GM23248 (cell line): Measurements from ENCODE around the gene KLHL14. TPM values are rescaled to one million over a fixed set of nuclear protein-coding genes. Genes with fewer than 3 reads are reported as not detected.

Experiments
- DNase-seq: peaks from one replicate; pipeline ENCODE4 v3.0.0-alpha.2; 2015
- H2AFZ ChIP-seq: fragments of 200-600 bp; sonication (generic); 2 replicates; pipeline ENCODE4 v1.6.1; 2016; ENCODE audit warnings: antibody characterized with exemption
- H3F3A ChIP-seq: fragments of 200-600 bp; sonication (generic); 2 replicates; pipeline ENCODE4 v1.6.1; 2016; ENCODE audit warnings: mild to moderate bottlenecking, antibody characterized with exemption, mixed run types; ENCODE audit not compliant: insufficient read depth
- H3K27ac ChIP-seq: fragments of 200-600 bp; sonication (generic); 2 replicates; pipeline ENCODE4 v1.5.1; 2016; ENCODE audit warnings: mild to moderate bottlenecking
- H3K27me3 ChIP-seq: fragments of 200-600 bp; sonication (generic); replicated peaks from 2 replicates; pipeline ENCODE4 v1.6.1; 2016; ENCODE audit warnings: mild to moderate bottlenecking; ENCODE audit not compliant: insufficient read depth
- H3K36me3 ChIP-seq: fragments of 200-600 bp; sonication (generic); 2 replicates; pipeline ENCODE4 v1.6.1; 2016; ENCODE audit warnings: low read depth, mild to moderate bottlenecking
- H3K4me1 ChIP-seq: fragments of 200-600 bp; sonication (generic); 2 replicates; pipeline ENCODE4 v1.6.1; 2016; ENCODE audit warnings: mild to moderate bottlenecking; ENCODE audit not compliant: insufficient read depth
- H3K4me2 ChIP-seq: fragments of 200-600 bp; sonication (generic); one replicate; pipeline ENCODE4 v1.6.1; 2016; ENCODE audit warnings: mild to moderate bottlenecking; ENCODE audit not compliant: unreplicated experiment
- H3K4me3 ChIP-seq: fragments of 200-600 bp; sonication (generic); 2 replicates; pipeline ENCODE4 v1.5.1; 2016; ENCODE audit warnings: mild to moderate bottlenecking
- H3K79me2 ChIP-seq: fragments of 200-600 bp; sonication (generic); 2 replicates; pipeline ENCODE4 v1.6.1; 2016; ENCODE audit warnings: mild to moderate bottlenecking; ENCODE audit not compliant: insufficient read depth
- H3K9ac ChIP-seq: fragments of 200-600 bp; sonication (generic); 2 replicates; pipeline ENCODE4 v1.6.1; 2016; ENCODE audit warnings: mild to moderate bottlenecking
- H3K9me2 ChIP-seq: fragments of 200-600 bp; sonication (generic); 2 replicates; pipeline ENCODE4 v1.6.1; 2016; ENCODE audit warnings: mixed run types, mild to moderate bottlenecking, moderate library complexity; ENCODE audit not compliant: insufficient read depth
- H3K9me3 ChIP-seq: fragments of 200-600 bp; sonication (generic); one replicate; pipeline ENCODE4 v1.6.1; 2017; ENCODE audit warnings: low read depth
- H4K20me1 ChIP-seq: fragments of 200-600 bp; sonication (generic); 2 replicates; pipeline ENCODE4 v1.6.0; 2016; ENCODE audit not compliant: insufficient read depth
- EZH2 ChIP-seq: fragments of 200-600 bp; sonication (generic); IDR thresholded peaks from 2 replicates; pipeline ENCODE4 v1.6.1; 2018; ENCODE audit warnings: antibody characterized with exemption, mild to moderate bottlenecking; ENCODE audit not compliant: insufficient read depth, poor library complexity, severe bottlenecking
- EZH2phosphoT487 ChIP-seq: fragments of 200-600 bp; sonication (generic); IDR thresholded peaks from 2 replicates; pipeline ENCODE4 v1.6.1; 2018; ENCODE audit warnings: antibody characterized with exemption, moderate library complexity, mild to moderate bottlenecking, low read depth; ENCODE audit not compliant: insufficient read depth
- WGBS, 2 experiments: methylation state at CpG; one replicate each; pipeline ENCODE4 v1.1.6; 2015 to 2017; ENCODE audit warnings: low lambda C conversion rate in 2 of 2, low coverage in 1 of 2; ENCODE audit errors: missing lambda C conversion rate in 2 of 2; 5-methylcytosine and 5-hydroxymethylcytosine counted together
- in situ Hi-C: fragments of 300-500 bp; cut with MboI; formaldehyde crosslinking; loops from 2 replicates; pipeline ENCODE4 v1.15.0; 2020
- polyA plus RNA-seq: library from polyadenylated mRNA; unstranded; fragments of >200 nt; fragmentation: Nextera tagmentation; extraction: Ambion mirVana; gene quantifications from 2 replicates; pipeline ENCODE4 v1.2.1, GENCODE V29; 2016
- total RNA-seq: library from RNA; depleted of rRNA; stranded (reverse); fragments of >200 nt; shearing (Covaris generic); gene quantifications from 2 replicates; pipeline ENCODE4 v1.2.3, GENCODE V29; 2014

Gene KLHL14
- total and polyA plus RNA-seq, 2 experiments from 2014 or later = not detected

GRCh38 chr18:32760391-32760790, 12.4 kb downstream of the KLHL14 start:
- no peak for DNase-seq
- no peaks in the 10 kb centered on the region for H3K4me1 ChIP-seq
- H3K79me2 ChIP-seq = no peaks in the 10 kb centered on the region
- no peak overlapping the region for H2AFZ ChIP-seq
- no peaks in the 10 kb centered on the region for H3K9me3 ChIP-seq
- H3K4me3 ChIP-seq = no peak overlapping the region
- H3K36me3 ChIP-seq = no peaks in the 10 kb centered on the region
- H3K4me2 ChIP-seq = no peak overlapping the region
- H3K9me2 ChIP-seq = no peaks in the 10 kb centered on the region
- no peak overlapping the region for H3K27ac ChIP-seq
- WGBS, 2 experiments = 58 to 75% methylated on average over 6 of the region's 6 CpGs
- TF ChIP-seq EZH2phosphoT487 = no peak
- no peak overlapping the region for H3K9ac ChIP-seq
- H4K20me1 ChIP-seq = no peaks in the 10 kb centered on the region
- H3K27me3 ChIP-seq = 0 out of 2 replicates have a peak, but pooled peaks cover 8% of the 10 kb centered on the region
- no peaks in the 10 kb centered on the region for H3F3A ChIP-seq
- in situ Hi-C loops = no loop called here

- Histone ChIP-seq H3K36me3 (no peaks in the 10 kb centered on the region), H3K4me3 (no peak overlapping the region), H3K9ac (no peak overlapping the region), H3K27me3 (0 out of 2 replicates have a peak, but pooled peaks cover 8% of the 10 kb centered on the region), H3K79me2 (no peaks in the 10 kb centered on the region), H3K9me2 (no peaks in the 10 kb centered on the region), H3K4me2 (no peak overlapping the region), H3K4me1 (no peaks in the 10 kb centered on the region), H3K9me3 (no peaks in the 10 kb centered on the region), H3K27ac (no peak overlapping the region), H3F3A (no peaks in the 10 kb centered on the region), H4K20me1 (no peaks in the 10 kb centered on the region), H2AFZ (no peak overlapping the region)
- WGBS, 2 experiments = 3 to 21% methylated on average over 2 of the region's 2 CpGs
- no peak for DNase-seq
- in situ Hi-C loops = no loop called here
- no peak for TF ChIP-seq EZH2phosphoT487
- TF ChIP-seq EZH2 = no peak
Observed at GRCh38 chr18:32759611-32760167, 13.1 kb downstream of the KLHL14 start.

- no peak overlapping the region for H3K9ac ChIP-seq
- H3F3A ChIP-seq = no peaks in the 10 kb centered on the region
- in situ Hi-C loops = no loop called here
- no peak overlapping the region for H2AFZ ChIP-seq
- WGBS, 2 experiments = 16 to 17% methylated on average over 7 of the region's 7 CpGs
- H3K36me3 ChIP-seq = no peaks in the 10 kb centered on the region
- no peak overlapping the region for H3K4me3 ChIP-seq
- DNase-seq = no peak
- no peaks in the 10 kb centered on the region for H3K4me1 ChIP-seq
- no peaks in the 10 kb centered on the region for H4K20me1 ChIP-seq
- H3K9me2 ChIP-seq = no peaks in the 10 kb centered on the region
- H3K79me2 ChIP-seq = no peaks in the 10 kb centered on the region
- no peaks in the 10 kb centered on the region for H3K9me3 ChIP-seq
- TF ChIP-seq EZH2phosphoT487 = no peak
- TF ChIP-seq EZH2 = no peak
- no peak overlapping the region for H3K27ac ChIP-seq
- 0 out of 2 replicates have a peak, but pooled peaks cover 8% of the 10 kb centered on the region for H3K27me3 ChIP-seq
- no peak overlapping the region for H3K4me2 ChIP-seq
Observed at GRCh38 chr18:32754508-32755263, 18.1 kb downstream of the KLHL14 start.

GRCh38 chr18:32753656-32754260, 19.1 kb downstream of the KLHL14 start:
- Histone ChIP-seq H3F3A (no peaks in the 10 kb centered on the region), H2AFZ (no peak overlapping the region), H3K9me2 (no peaks in the 10 kb centered on the region), H3K27me3 (0 out of 2 replicates have a peak, but pooled peaks cover 8% of the 10 kb centered on the region), H3K9me3 (no peaks in the 10 kb centered on the region), H3K4me2 (no peak overlapping the region), H4K20me1 (no peaks in the 10 kb centered on the region), H3K36me3 (no peaks in the 10 kb centered on the region), H3K4me3 (no peak overlapping the region), H3K27ac (no peak overlapping the region), H3K4me1 (no peaks in the 10 kb centered on the region), H3K9ac (no peak overlapping the region), H3K79me2 (no peaks in the 10 kb centered on the region)
- no peak for DNase-seq
- TF ChIP-seq EZH2phosphoT487 = no peak
- TF ChIP-seq EZH2 = no peak
- in situ Hi-C loops = no loop called here
- 19% methylated on average over 4 of the region's 4 CpGs for WGBS, 2 experiments
